HepG2 (cell line): ENCODE data around the gene VMO1. TPM values are rescaled to one million over a fixed set of nuclear protein-coding genes. Genes with fewer than 3 reads are reported as not detected.

ENCODE experiments used
- ERF ChIP-seq: IDR thresholded peaks from 2 replicates; pipeline ENCODE4 v1.6.1; 2018; ENCODE audit warnings: missing biosample characterization, missing genetic modification reagents
- GABPA ChIP-seq, 2 experiments: IDR thresholded peaks; 2 replicates each; pipeline ENCODE4 v1.6.1; 2011 to 2016; ENCODE audit warnings: low read depth in 2 of 2, low read length in 1 of 2, missing biosample characterization in 1 of 2, missing genetic modification characterization in 1 of 2
- NFE2L1 ChIP-seq: sonication (generic); formaldehyde crosslinking; IDR thresholded peaks from 2 replicates; pipeline ENCODE4 v1.4.0; 2020; ENCODE audit warnings: missing genetic modification reagents, mild to moderate bottlenecking, borderline replicate concordance
- POLR2AphosphoS5 ChIP-seq: IDR thresholded peaks from 2 replicates; pipeline ENCODE4 v1.6.1; 2012; ENCODE audit warnings: low read depth, low read length
- RFX3 ChIP-seq: IDR thresholded peaks from 2 replicates; pipeline ENCODE4 v1.6.1; 2016; ENCODE audit warnings: missing biosample characterization, missing genetic modification reagents
- RFXAP ChIP-seq: sonication (generic); formaldehyde crosslinking; IDR thresholded peaks from 2 replicates; pipeline ENCODE4 v1.4.0; 2020; ENCODE audit warnings: missing genetic modification reagents, borderline replicate concordance
- SP1 ChIP-seq, 2 experiments: fragments of 450-650 bp in 1 of 2; sonication (generic) in 1 of 2; formaldehyde crosslinking in 1 of 2; IDR thresholded peaks; 2 replicates each; pipeline versions ENCODE4 v1.4.0 to v1.6.1; 2016 to 2020; ENCODE audit warnings: missing genetic modification reagents in 1 of 2
- ZNF674 ChIP-seq: sonication (generic); formaldehyde crosslinking; IDR thresholded peaks from 2 replicates; pipeline ENCODE4 v1.5.0; 2020; ENCODE audit warnings: low read depth, mild to moderate bottlenecking, missing genetic modification reagents
- ZNF703 ChIP-seq: sonication (generic); formaldehyde crosslinking; IDR thresholded peaks from 2 replicates; pipeline ENCODE4 v1.5.1; 2020; ENCODE audit warnings: missing genetic modification reagents, mild to moderate bottlenecking, moderate library complexity, borderline replicate concordance
- polyA plus RNA-seq, 8 experiments: library from polyadenylated mRNA; depleted of rRNA in 3 of 8; stranded (reverse) in 7 of 8; unstranded in 1 of 8; fragments of >200 nt; fragmentation: Illumina TruSeq in 4 of 8; extraction: Trizol in 4 of 8; gene quantifications; 2 replicates each; pipeline versions ENCODE4 v1.2.1 to v1.2.3, GENCODE V29; 2011 to 2016; ENCODE audit warnings: low read depth in 4 of 8, missing spikeins in 1 of 8, mixed read lengths in 1 of 8; ENCODE audit not compliant: insufficient read depth in 1 of 8
- total RNA-seq, 5 experiments: library from RNA; depleted of rRNA; stranded (reverse); fragments of >200 nt; fragmentation: Illumina TruSeq; extraction: Trizol; gene quantifications; 2 replicates each; pipeline ENCODE4 v1.2.3, GENCODE V29; 2016; ENCODE audit warnings: low read depth in 1 of 5
- TF ChIP-seq, protein P1 (sequence below): sonication (generic); formaldehyde crosslinking; IDR thresholded peaks from 2 replicates; pipeline ENCODE4 v1.5.1; 2020; ENCODE audit warnings: mild to moderate bottlenecking, missing genetic modification reagents, moderate library complexity
- TF ChIP-seq, protein P2 (sequence below): sonication (generic); formaldehyde crosslinking; IDR thresholded peaks from 2 replicates; pipeline ENCODE4 v1.5.0; 2020; ENCODE audit warnings: missing genetic modification reagents
- TF ChIP-seq, protein P3 (sequence below): sonication (generic); formaldehyde crosslinking; IDR thresholded peaks from 2 replicates; pipeline ENCODE4 v1.4.0; 2020; ENCODE audit warnings: missing genetic modification reagents
- TF ChIP-seq, protein P4 (sequence below): sonication (generic); formaldehyde crosslinking; IDR thresholded peaks from 2 replicates; pipeline ENCODE4 v1.4.0; 2020; ENCODE audit warnings: missing genetic modification reagents
- TF ChIP-seq, protein P5 (sequence below): sonication (generic); formaldehyde crosslinking; IDR thresholded peaks from 2 replicates; pipeline ENCODE4 v1.8.1; 2022; ENCODE audit warnings: low read depth, mild to moderate bottlenecking, missing genetic modification reagents

The VMO1 gene
- total and polyA plus RNA-seq, 2 of the 13 experiments (the other 11 are each of a cell fraction or from before 2014, with no cell fraction given) = not detected

DNA sequence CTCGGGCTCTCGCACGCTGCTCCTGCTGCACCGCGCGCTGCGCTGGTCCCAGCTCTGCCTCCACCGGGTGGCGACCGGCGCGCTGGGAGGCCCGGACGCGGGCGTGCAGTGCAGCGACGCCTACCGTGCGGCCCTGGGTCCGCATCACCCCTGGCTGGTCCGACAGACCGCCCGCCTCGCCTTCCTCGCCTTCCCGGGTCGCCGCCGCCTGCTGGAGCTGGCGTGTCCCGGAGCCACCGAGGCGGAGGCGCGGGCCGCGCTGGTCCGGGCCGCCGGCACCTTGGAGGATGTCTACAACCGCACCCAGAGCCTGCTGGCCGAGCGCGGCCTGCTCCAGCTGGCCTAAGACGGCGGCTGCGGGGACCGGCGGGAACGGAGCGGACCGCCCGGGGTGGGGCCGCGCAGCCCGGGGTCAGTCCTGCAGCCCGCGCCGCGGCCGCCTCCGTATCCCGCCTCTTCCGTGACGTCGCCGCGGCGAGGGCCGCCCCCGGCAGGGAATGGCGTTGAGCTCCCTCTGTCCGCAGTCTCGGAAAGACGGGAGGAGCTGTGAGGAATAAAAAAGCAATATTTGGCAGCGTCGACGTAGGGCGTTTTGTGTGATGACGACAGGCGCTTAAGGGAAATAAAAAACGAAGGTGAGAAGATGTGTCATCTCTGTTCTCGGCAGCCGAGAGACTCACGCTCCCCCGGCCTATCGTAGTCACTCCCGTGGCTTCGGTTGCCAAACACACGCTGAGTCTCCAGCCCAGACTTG, 4.0 kb upstream of the VMO1 start (continued):
- TF ChIP-seq, protein P1, sequence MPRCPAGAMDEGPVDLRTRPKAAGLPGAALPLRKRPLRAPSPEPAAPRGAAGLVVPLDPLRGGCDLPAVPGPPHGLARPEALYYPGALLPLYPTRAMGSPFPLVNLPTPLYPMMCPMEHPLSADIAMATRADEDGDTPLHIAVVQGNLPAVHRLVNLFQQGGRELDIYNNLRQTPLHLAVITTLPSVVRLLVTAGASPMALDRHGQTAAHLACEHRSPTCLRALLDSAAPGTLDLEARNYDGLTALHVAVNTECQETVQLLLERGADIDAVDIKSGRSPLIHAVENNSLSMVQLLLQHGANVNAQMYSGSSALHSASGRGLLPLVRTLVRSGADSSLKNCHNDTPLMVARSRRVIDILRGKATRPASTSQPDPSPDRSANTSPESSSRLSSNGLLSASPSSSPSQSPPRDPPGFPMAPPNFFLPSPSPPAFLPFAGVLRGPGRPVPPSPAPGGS = peak; percentile 61; the same call in 1 of the 2 replicates
- peak; percentile 85; the same call in 1 of the 2 replicates for TF ChIP-seq RFXAP (CRISPR knock-in tag)
- no peak for TF ChIP-seq ZNF674
- TF ChIP-seq, protein P2, sequence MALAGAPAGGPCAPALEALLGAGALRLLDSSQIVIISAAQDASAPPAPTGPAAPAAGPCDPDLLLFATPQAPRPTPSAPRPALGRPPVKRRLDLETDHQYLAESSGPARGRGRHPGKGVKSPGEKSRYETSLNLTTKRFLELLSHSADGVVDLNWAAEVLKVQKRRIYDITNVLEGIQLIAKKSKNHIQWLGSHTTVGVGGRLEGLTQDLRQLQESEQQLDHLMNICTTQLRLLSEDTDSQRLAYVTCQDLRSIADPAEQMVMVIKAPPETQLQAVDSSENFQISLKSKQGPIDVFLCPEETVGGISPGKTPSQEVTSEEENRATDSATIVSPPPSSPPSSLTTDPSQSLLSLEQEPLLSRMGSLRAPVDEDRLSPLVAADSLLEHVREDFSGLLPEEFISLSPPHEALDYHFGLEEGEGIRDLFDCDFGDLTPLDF (CRISPR knock-in tag) = peak; percentile 60
- TF ChIP-seq RFX3 (CRISPR knock-in tag) = no peak
- no peak for TF ChIP-seq SP1 (IDR thresholded peaks at IDR 0.05)
- TF ChIP-seq SP1 (CRISPR knock-in tag; IDR thresholded peaks at IDR 0.05) = 0 out of 2 replicates have a peak, but pooled peaks have one; percentile 40
- TF ChIP-seq, protein P3, sequence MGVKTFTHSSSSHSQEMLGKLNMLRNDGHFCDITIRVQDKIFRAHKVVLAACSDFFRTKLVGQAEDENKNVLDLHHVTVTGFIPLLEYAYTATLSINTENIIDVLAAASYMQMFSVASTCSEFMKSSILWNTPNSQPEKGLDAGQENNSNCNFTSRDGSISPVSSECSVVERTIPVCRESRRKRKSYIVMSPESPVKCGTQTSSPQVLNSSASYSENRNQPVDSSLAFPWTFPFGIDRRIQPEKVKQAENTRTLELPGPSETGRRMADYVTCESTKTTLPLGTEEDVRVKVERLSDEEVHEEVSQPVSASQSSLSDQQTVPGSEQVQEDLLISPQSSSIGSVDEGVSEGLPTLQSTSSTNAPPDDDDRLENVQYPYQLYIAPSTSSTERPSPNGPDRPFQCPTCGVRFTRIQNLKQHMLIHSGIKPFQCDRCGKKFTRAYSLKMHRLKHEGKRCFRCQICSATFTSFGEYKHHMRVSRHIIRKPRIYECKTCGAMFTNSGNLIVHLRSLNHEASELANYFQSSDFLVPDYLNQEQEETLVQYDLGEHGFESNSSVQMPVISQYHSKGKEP (CRISPR knock-in tag) = peak; percentile 42; the same call in 1 of the 2 replicates
- TF ChIP-seq GABPA (IDR thresholded peaks at IDR 0.05; ENCODE audit: low read depth, low read length) = peak; percentile 32
- TF ChIP-seq GABPA (CRISPR knock-in tag; IDR thresholded peaks at IDR 0.05; ENCODE audit: low read depth) = no peak
- no peak for TF ChIP-seq ZNF703 (CRISPR knock-in tag)
- peak; percentile 61; the same call in 1 of the 2 replicates for TF ChIP-seq ERF
- TF ChIP-seq NFE2L1 (CRISPR knock-in tag) = no peak
- TF ChIP-seq, protein P4, sequence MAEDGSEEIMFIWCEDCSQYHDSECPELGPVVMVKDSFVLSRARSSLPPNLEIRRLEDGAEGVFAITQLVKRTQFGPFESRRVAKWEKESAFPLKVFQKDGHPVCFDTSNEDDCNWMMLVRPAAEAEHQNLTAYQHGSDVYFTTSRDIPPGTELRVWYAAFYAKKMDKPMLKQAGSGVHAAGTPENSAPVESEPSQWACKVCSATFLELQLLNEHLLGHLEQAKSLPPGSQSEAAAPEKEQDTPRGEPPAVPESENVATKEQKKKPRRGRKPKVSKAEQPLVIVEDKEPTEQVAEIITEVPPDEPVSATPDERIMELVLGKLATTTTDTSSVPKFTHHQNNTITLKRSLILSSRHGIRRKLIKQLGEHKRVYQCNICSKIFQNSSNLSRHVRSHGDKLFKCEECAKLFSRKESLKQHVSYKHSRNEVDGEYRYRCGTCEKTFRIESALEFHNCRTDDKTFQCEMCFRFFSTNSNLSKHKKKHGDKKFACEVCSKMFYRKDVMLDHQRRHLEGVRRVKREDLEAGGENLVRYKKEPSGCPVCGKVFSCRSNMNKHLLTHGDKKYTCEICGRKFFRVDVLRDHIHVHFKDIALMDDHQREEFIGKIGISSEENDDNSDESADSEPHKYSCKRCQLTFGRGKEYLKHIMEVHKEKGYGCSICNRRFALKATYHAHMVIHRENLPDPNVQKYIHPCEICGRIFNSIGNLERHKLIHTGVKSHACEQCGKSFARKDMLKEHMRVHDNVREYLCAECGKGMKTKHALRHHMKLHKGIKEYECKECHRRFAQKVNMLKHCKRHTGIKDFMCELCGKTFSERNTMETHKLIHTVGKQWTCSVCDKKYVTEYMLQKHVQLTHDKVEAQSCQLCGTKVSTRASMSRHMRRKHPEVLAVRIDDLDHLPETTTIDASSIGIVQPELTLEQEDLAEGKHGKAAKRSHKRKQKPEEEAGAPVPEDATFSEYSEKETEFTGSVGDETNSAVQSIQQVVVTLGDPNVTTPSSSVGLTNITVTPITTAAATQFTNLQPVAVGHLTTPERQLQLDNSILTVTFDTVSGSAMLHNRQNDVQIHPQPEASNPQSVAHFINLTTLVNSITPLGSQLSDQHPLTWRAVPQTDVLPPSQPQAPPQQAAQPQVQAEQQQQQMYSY (CRISPR knock-in tag) = peak; percentile 65; the same call in 1 of the 2 replicates
- peak; percentile 13; the same call in 1 of the 2 replicates for TF ChIP-seq POLR2AphosphoS5
- TF ChIP-seq, protein P5, sequence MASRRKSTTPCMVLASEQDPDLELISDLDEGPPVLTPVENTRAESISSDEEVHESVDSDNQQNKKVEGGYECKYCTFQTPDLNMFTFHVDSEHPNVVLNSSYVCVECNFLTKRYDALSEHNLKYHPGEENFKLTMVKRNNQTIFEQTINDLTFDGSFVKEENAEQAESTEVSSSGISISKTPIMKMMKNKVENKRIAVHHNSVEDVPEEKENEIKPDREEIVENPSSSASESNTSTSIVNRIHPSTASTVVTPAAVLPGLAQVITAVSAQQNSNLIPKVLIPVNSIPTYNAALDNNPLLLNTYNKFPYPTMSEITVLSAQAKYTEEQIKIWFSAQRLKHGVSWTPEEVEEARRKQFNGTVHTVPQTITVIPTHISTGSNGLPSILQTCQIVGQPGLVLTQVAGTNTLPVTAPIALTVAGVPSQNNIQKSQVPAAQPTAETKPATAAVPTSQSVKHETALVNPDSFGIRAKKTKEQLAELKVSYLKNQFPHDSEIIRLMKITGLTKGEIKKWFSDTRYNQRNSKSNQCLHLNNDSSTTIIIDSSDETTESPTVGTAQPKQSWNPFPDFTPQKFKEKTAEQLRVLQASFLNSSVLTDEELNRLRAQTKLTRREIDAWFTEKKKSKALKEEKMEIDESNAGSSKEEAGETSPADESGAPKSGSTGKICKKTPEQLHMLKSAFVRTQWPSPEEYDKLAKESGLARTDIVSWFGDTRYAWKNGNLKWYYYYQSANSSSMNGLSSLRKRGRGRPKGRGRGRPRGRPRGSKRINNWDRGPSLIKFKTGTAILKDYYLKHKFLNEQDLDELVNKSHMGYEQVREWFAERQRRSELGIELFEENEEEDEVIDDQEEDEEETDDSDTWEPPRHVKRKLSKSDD (CRISPR knock-in tag) = peak; percentile 82
